K562 (cell line): ENCODE measurements around the gene DGAT2. TPM values are rescaled to one million over a fixed set of nuclear protein-coding genes. Genes with fewer than 3 reads are reported as not detected.

ENCODE experiments used
- ASH1L ChIP-seq: fragments of 450-650 bp; IDR thresholded peaks from 2 replicates; pipeline ENCODE4 v1.6.1; 2018; ENCODE audit warnings: borderline replicate concordance, mild to moderate bottlenecking, low read depth; ENCODE audit not compliant: partially characterized antibody
- GTF2F1 ChIP-seq: IDR thresholded peaks from 2 replicates; pipeline ENCODE4 v1.6.1; 2011; ENCODE audit warnings: low read depth, low read length, improper control_type of control experiment
- MYNN ChIP-seq, 2 experiments: sonication (generic); formaldehyde crosslinking in 1 of 2; IDR thresholded peaks; 2 replicates each; pipeline versions ENCODE4 v1.5.0 to v1.6.1; 2016 to 2020; ENCODE audit warnings: antibody characterized with exemption in 1 of 2, missing genetic modification reagents in 1 of 2
- NBN ChIP-seq: fragments of 450-650 bp; IDR thresholded peaks from 2 replicates; pipeline ENCODE4 v1.6.1; 2016; ENCODE audit warnings: low read depth, mild to moderate bottlenecking
- POLR3G ChIP-seq: IDR thresholded peaks from 2 replicates; pipeline ENCODE4 v1.6.1; 2011; ENCODE audit not compliant: insufficient read length, insufficient replicate concordance; ENCODE audit errors: extremely low read depth
- ZNF75A ChIP-seq: fragments of 450-650 bp; formaldehyde crosslinking; IDR thresholded peaks from 2 replicates; pipeline ENCODE4 v1.4.0; 2020; ENCODE audit warnings: mild to moderate bottlenecking
- ZNF785 ChIP-seq: fragments of 250-450 bp; sonication (Bioruptor Pico); IDR thresholded peaks from 2 replicates; pipeline ENCODE4 v1.4.0; 2020; ENCODE audit warnings: mild to moderate bottlenecking
- polyA plus RNA-seq, 8 experiments: library from polyadenylated mRNA; depleted of rRNA in 4 of 8; stranded (reverse) in 5 of 8; unstranded in 3 of 8; fragments of >200 nt; fragmentation: Nextera tagmentation in 2 of 8; fragmentation: Illumina TruSeq in 1 of 8; extraction: Ambion mirVana in 2 of 8; extraction: Trizol in 1 of 8; gene quantifications; 2 replicates each; pipeline versions ENCODE4 v1.2.1 to v1.2.3, GENCODE V29; 2011 to 2014; ENCODE audit warnings: inconsistent platforms in 1 of 8, missing spikeins in 1 of 8
- total RNA-seq, 7 experiments: library from RNA; depleted of rRNA in 6 of 7; stranded (reverse); fragments of >200 nt in 6 of 7; fragmentation: Illumina TruSeq in 2 of 7; extraction: Trizol in 2 of 7; gene quantifications; 2 replicates each; pipeline versions ENCODE4 v1.2.1 to v1.2.3, GENCODE V29; 2011 to 2021; ENCODE audit warnings: low replicate concordance in 1 of 7
- TF ChIP-seq, protein P1 (sequence below), 2 experiments: IDR thresholded peaks; 2 replicates each; pipeline ENCODE4 v1.6.1; 2012; ENCODE audit warnings: improper control_type of control experiment in 2 of 2, low read depth in 2 of 2, low read length in 2 of 2, borderline replicate concordance in 1 of 2
- TF ChIP-seq, protein P2 (sequence below): fragments of 150-350 bp; conservative IDR thresholded peaks from 2 replicates; pipeline ENCODE4 v1.6.1; 2014; ENCODE audit warnings: low read length
- TF ChIP-seq, protein P3 (sequence below): fragments of 250-450 bp; sonication (Bioruptor Pico); IDR thresholded peaks from 2 replicates; pipeline ENCODE4 v1.5.0; 2021; ENCODE audit warnings: mild to moderate bottlenecking, borderline replicate concordance
- TF ChIP-seq, protein P4 (sequence below): sonication (generic); IDR thresholded peaks from 2 replicates; pipeline ENCODE4 v1.6.1; 2016
- TF ChIP-seq, protein P5 (sequence below): sonication (generic); formaldehyde crosslinking; IDR thresholded peaks from 2 replicates; pipeline ENCODE4 v1.8.0; 2022; ENCODE audit warnings: missing genetic modification reagents, mild to moderate bottlenecking, moderate library complexity, borderline replicate concordance
- TF ChIP-seq, protein P6 (sequence below): sonication (generic); formaldehyde crosslinking; IDR thresholded peaks from 2 replicates; pipeline ENCODE4 v1.8.0; 2023; ENCODE audit warnings: mild to moderate bottlenecking, missing genetic modification reagents
- TF ChIP-seq, protein P7 (sequence below): fragments of 250-450 bp; sonication (Bioruptor Pico); IDR thresholded peaks from 2 replicates; pipeline ENCODE4 v1.5.0; 2021

DGAT2 gene
- total and polyA plus RNA-seq, 9 of the 15 experiments (the other 6 are each of a cell fraction or from before 2014, with no cell fraction given), result 0.68 to 2.8 (median 1.8) TPM

DNA sequence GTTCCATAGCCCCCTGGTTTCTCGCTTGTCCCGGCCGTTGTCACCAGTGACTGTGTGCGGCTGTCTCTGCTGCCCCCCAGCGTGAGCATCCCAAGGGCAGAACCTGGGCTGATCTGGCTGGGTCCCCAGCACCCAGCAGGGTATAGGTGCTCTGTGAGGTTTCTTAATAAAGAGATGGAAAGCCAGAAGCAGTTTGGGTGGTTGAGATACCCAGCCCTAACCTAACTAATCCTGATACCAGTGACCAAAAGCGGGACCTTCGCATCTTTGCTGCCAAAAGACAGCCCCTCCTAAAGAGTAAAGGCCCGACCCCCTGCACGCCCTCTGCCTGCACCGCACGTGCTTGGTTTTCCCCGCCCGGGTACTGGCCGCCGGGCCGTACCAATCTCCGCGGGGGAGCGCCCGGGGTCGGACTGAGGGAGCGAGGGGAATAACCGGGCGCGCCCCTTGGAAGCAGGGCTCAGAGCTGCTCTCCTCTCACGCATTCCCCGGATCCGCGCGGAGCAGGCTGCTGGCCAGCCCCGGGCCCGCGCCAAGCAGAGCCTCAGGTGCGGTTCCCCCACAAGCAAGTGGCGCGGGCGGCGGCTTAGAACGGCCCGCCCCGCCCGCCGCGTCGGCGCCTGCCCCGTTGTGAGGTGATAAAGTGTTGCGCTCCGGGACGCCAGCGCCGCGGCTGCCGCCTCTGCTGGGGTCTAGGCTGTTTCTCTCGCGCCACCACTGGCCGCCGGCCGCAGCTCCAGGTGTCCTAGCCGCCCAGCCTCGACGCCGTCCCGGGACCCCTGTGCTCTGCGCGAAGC, at the start of gene DGAT2 (continued):
- TF ChIP-seq, protein P1, sequence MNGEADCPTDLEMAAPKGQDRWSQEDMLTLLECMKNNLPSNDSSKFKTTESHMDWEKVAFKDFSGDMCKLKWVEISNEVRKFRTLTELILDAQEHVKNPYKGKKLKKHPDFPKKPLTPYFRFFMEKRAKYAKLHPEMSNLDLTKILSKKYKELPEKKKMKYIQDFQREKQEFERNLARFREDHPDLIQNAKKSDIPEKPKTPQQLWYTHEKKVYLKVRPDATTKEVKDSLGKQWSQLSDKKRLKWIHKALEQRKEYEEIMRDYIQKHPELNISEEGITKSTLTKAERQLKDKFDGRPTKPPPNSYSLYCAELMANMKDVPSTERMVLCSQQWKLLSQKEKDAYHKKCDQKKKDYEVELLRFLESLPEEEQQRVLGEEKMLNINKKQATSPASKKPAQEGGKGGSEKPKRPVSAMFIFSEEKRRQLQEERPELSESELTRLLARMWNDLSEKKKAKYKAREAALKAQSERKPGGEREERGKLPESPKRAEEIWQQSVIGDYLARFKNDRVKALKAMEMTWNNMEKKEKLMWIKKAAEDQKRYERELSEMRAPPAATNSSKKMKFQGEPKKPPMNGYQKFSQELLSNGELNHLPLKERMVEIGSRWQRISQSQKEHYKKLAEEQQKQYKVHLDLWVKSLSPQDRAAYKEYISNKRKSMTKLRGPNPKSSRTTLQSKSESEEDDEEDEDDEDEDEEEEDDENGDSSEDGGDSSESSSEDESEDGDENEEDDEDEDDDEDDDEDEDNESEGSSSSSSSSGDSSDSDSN (IDR thresholded peaks at IDR 0.05; ENCODE audit: borderline replicate concordance in 1 of 2, low read depth in 2 of 2, low read length in 2 of 2), result 0 out of 4 replicates have a peak, but pooled peaks of 1 of the 2 experiments have one; percentile 44
- TF ChIP-seq ZNF785 (CRISPR knock-in tag) (no peak), ZNF75A (no peak), MYNN (IDR thresholded peaks at IDR 0.05) (no peak), MYNN (CRISPR knock-in tag; IDR thresholded peaks at IDR 0.05) (no peak), GTF2F1 (no peak), POLR3G (no peak), ASH1L (peak; percentile 84), NBN (peak; percentile 37; the same call in 1 of the 2 replicates)
- TF ChIP-seq, protein P2, sequence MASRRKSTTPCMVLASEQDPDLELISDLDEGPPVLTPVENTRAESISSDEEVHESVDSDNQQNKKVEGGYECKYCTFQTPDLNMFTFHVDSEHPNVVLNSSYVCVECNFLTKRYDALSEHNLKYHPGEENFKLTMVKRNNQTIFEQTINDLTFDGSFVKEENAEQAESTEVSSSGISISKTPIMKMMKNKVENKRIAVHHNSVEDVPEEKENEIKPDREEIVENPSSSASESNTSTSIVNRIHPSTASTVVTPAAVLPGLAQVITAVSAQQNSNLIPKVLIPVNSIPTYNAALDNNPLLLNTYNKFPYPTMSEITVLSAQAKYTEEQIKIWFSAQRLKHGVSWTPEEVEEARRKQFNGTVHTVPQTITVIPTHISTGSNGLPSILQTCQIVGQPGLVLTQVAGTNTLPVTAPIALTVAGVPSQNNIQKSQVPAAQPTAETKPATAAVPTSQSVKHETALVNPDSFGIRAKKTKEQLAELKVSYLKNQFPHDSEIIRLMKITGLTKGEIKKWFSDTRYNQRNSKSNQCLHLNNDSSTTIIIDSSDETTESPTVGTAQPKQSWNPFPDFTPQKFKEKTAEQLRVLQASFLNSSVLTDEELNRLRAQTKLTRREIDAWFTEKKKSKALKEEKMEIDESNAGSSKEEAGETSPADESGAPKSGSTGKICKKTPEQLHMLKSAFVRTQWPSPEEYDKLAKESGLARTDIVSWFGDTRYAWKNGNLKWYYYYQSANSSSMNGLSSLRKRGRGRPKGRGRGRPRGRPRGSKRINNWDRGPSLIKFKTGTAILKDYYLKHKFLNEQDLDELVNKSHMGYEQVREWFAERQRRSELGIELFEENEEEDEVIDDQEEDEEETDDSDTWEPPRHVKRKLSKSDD, result no peak
- TF ChIP-seq, protein P3, sequence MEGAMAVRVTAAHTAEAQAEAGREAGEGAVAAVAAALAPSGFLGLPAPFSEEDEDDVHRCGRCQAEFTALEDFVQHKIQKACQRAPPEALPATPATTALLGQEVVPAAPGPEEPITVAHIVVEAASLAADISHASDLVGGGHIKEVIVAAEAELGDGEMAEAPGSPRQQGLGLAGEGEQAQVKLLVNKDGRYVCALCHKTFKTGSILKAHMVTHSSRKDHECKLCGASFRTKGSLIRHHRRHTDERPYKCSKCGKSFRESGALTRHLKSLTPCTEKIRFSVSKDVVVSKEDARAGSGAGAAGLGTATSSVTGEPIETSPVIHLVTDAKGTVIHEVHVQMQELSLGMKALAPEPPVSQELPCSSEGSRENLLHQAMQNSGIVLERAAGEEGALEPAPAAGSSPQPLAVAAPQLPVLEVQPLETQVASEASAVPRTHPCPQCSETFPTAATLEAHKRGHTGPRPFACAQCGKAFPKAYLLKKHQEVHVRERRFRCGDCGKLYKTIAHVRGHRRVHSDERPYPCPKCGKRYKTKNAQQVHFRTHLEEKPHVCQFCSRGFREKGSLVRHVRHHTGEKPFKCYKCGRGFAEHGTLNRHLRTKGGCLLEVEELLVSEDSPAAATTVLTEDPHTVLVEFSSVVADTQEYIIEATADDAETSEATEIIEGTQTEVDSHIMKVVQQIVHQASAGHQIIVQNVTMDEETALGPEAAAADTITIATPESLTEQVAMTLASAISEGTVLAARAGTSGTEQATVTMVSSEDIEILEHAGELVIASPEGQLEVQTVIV (CRISPR knock-in tag), result no peak
- TF ChIP-seq, protein P4, sequence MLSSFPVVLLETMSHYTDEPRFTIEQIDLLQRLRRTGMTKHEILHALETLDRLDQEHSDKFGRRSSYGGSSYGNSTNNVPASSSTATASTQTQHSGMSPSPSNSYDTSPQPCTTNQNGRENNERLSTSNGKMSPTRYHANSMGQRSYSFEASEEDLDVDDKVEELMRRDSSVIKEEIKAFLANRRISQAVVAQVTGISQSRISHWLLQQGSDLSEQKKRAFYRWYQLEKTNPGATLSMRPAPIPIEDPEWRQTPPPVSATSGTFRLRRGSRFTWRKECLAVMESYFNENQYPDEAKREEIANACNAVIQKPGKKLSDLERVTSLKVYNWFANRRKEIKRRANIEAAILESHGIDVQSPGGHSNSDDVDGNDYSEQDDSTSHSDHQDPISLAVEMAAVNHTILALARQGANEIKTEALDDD, result peak; percentile 69
- TF ChIP-seq, protein P5, sequence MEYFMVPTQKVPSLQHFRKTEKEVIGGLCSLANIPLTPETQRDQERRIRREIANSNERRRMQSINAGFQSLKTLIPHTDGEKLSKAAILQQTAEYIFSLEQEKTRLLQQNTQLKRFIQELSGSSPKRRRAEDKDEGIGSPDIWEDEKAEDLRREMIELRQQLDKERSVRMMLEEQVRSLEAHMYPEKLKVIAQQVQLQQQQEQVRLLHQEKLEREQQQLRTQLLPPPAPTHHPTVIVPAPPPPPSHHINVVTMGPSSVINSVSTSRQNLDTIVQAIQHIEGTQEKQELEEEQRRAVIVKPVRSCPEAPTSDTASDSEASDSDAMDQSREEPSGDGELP, result peak; percentile 78
- TF ChIP-seq, protein P6, sequence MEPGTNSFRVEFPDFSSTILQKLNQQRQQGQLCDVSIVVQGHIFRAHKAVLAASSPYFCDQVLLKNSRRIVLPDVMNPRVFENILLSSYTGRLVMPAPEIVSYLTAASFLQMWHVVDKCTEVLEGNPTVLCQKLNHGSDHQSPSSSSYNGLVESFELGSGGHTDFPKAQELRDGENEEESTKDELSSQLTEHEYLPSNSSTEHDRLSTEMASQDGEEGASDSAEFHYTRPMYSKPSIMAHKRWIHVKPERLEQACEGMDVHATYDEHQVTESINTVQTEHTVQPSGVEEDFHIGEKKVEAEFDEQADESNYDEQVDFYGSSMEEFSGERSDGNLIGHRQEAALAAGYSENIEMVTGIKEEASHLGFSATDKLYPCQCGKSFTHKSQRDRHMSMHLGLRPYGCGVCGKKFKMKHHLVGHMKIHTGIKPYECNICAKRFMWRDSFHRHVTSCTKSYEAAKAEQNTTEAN, result 0 out of 2 replicates have a peak, but pooled peaks have one; percentile 5
- TF ChIP-seq, protein P7, sequence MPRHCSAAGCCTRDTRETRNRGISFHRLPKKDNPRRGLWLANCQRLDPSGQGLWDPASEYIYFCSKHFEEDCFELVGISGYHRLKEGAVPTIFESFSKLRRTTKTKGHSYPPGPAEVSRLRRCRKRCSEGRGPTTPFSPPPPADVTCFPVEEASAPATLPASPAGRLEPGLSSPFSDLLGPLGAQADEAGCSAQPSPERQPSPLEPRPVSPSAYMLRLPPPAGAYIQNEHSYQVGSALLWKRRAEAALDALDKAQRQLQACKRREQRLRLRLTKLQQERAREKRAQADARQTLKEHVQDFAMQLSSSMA (CRISPR knock-in tag), result no peak
